ENCODE measurements around the gene OVCH2. TPM values are rescaled to one million over a fixed set of nuclear protein-coding genes. Genes with fewer than 3 reads are reported as not detected.

OVCH2 gene
- total RNA-seq, 1 donor from 2014 or later, result not detected

DNA sequence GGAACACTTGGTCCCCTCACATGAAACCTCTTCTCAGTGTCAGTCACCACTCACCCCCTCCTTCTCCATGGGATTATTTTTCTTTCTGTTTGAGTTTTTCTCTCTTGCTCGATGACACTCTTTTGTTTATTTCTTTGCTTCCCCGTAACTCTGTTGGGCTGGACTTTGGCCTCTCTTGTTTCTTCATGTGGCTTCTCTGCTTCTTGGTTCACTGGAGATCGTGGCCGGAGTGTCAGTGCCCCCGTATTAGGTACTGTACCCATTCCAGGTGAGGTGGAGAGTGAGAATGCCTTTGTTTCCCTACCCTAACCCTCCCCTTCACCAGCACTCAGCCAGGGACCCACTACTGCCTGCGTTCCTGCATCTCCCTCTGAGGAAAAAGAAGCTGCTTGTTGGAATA lies 65.5 kb downstream of the OVCH2 start:
- no peak for DNase-seq (ENCODE audit: extremely low read depth, low read depth, low spot score)

DNA sequence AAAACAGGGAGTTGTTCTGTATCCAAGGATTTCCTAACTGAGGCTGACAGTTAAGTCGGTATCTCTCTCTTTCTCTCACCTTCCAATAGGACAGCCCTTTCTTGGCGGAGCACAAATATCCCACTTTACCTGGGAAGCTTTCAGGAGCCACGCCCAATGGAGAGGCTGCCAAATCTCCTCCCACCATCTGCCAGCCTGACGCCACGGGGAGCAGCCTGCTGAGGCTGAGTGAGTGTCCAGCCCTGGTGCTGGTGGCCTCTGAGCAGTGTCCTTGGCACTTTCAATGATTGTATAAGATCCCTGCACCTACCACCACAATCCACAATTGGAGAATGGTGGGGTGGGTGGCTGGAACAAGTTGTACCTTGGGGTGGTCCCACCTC lies 66.6 kb downstream of the OVCH2 start:
- no peak for DNase-seq (ENCODE audit: extremely low read depth, low read depth, low spot score)

Other genes starting within 250 kb of the OVCH2 start
- gene OLFML1, start 221.0 kb downstream of the OVCH2 start, total RNA-seq, result not detected in 2 replicates
- gene PPFIBP2, start 192.5 kb downstream of the OVCH2 start, total RNA-seq, result 2.4 TPM in 1 of 2 replicates, not detected in the other
- 2.4 and 3.2 TPM in 2 replicates for gene CYB5R2, start 33.0 kb downstream of the OVCH2 start, total RNA-seq
- gene OR5P2, start 90.5 kb upstream of the OVCH2 start, total RNA-seq, result not detected in 2 replicates
- not detected in 2 replicates for gene OR5P3, start 124.4 kb upstream of the OVCH2 start, total RNA-seq
- gene OR10A6, start 224.8 kb upstream of the OVCH2 start, total RNA-seq, result not detected in 2 replicates
- not detected in 2 replicates for gene OR10A3, start 235.2 kb upstream of the OVCH2 start, total RNA-seq

Data from glomerular endothelial cell (primary cell).